Right lobe of liver (tissue), 4 donors: Measurements from ENCODE around the gene IVD.

Source experiments
- CTCF ChIP-seq, 4 donors: fragments of 200-600 bp in 3 of 4; fragments of 450-650 bp in 1 of 4; IDR thresholded peaks; one replicate each; pipeline versions ENCODE4 v1.5.1 to v1.8.0; 2016 to 2022; ENCODE audit warnings: antibody characterized with exemption in 4 of 4, mild to moderate bottlenecking in 2 of 4
- POLR2A ChIP-seq: fragments of 450-650 bp; IDR thresholded peaks from one replicate; pipeline ENCODE4 v1.6.1; 2017; ENCODE audit warnings: antibody characterized with exemption, mild to moderate bottlenecking
- donor health status: DM: no; HTN: no; CAD: no.
- donor health status: DM: no; HTN: no; CAD: no.
- donor health status: DM: no; HTN: yes; CAD: no.

- no peak for TF ChIP-seq CTCF (IDR thresholded peaks at IDR 0.05)
- TF ChIP-seq POLR2A: no peak
Observed at GRCh38 chr15:40467261-40467615, 61.6 kb downstream of the IVD start.
